ENCODE results near the gene SLC35A4. TPM values are rescaled to one million over a fixed set of nuclear protein-coding genes. Genes with fewer than 3 reads are reported as not detected.
"Not testable (repeated sequence)": the region's sequence is repeated elsewhere in the genome, so short reads cannot be mapped to it uniquely, and the experiment has no call there.

Gene SLC35A4
- total RNA-seq, 1 donor from 2014 or later, result 73.1 TPM

DNA sequence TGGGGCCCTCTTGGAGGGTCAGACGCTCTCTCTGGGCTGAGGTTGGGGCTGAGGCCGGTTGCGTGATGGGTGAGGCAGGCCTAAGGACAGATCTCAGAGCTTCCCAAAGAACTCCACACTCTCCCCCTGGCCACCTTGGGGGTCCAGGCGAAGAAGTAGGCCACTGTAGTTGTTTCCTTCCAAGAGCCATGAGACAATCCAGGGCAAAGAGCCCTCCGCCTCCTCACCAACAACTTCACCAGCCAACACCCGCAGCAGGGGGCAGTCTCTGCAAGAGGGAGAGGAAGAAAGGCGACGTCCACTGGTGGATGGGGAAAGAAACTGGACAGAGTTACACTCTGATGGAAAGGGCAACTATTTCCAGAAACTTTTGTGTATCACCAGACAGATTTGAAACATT, 10.7 kb downstream of the SLC35A4 start:
- DNase-seq, result peak; percentile 49
- Histone ChIP-seq H3K4me3 (no peak overlapping the region), H3K9me3 (replicated peaks) (no peaks in the 10 kb centered on the region), H3K4me1 (peaks cover 27% of the 10 kb centered on the region), H3K27me3 (ENCODE audit: low read depth) (no peaks in the 10 kb centered on the region), H3K36me3 (no peaks in the 10 kb centered on the region), H3K27ac (replicated peaks) (no peak overlapping the region)
- intact Hi-C loops (cut with micrococcal nuclease), result loop anchor here (10.0 kb wide), 1 partner anchor 49 kb away; no protein-coding TSS in a partner anchor
- TF ChIP-seq, protein P1, sequence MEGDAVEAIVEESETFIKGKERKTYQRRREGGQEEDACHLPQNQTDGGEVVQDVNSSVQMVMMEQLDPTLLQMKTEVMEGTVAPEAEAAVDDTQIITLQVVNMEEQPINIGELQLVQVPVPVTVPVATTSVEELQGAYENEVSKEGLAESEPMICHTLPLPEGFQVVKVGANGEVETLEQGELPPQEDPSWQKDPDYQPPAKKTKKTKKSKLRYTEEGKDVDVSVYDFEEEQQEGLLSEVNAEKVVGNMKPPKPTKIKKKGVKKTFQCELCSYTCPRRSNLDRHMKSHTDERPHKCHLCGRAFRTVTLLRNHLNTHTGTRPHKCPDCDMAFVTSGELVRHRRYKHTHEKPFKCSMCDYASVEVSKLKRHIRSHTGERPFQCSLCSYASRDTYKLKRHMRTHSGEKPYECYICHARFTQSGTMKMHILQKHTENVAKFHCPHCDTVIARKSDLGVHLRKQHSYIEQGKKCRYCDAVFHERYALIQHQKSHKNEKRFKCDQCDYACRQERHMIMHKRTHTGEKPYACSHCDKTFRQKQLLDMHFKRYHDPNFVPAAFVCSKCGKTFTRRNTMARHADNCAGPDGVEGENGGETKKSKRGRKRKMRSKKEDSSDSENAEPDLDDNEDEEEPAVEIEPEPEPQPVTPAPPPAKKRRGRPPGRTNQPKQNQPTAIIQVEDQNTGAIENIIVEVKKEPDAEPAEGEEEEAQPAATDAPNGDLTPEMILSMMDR (IDR thresholded peaks at IDR 0.05; ENCODE audit: borderline replicate concordance), result peak; percentile 45

DNA sequence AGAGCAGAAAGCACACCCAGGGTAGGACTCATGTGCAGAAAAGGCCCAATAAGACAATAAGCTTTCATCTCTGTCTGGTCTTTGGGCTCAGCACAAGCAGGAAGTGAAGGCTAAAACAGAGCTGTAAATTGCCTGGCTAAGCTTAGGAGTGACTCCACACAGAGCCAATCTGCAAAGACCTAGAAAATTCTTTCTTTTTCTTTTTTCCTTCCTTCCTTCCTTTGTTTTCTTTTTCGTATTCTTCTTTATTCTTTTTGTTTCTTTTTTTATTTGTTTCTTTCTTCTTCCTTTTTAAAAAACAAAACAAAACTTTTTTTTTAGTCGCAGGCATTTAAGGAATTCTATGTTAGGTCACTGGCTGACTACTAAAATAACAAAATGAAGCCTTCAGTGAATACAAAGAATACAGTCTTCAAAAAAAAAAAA, 12.2 kb downstream of the SLC35A4 start:
- H3K27ac ChIP-seq (replicated peaks), result peak overlapping the region; percentile 45
- H3K9me3 ChIP-seq (replicated peaks), result no peaks in the 10 kb centered on the region
- TF ChIP-seq, protein P1 (IDR thresholded peaks at IDR 0.05; ENCODE audit: borderline replicate concordance), result no peak
- H3K27me3 ChIP-seq (ENCODE audit: low read depth), result no peaks in the 10 kb centered on the region
- H3K4me3 ChIP-seq, result no peak overlapping the region
- H3K4me1 ChIP-seq, result peaks cover 12% of the 10 kb centered on the region
- no peak for DNase-seq
- intact Hi-C loops (cut with micrococcal nuclease), result loop anchor here (10.0 kb wide), 1 partner anchor 48 kb away; no protein-coding TSS in a partner anchor
- no peaks in the 10 kb centered on the region for H3K36me3 ChIP-seq

DNA sequence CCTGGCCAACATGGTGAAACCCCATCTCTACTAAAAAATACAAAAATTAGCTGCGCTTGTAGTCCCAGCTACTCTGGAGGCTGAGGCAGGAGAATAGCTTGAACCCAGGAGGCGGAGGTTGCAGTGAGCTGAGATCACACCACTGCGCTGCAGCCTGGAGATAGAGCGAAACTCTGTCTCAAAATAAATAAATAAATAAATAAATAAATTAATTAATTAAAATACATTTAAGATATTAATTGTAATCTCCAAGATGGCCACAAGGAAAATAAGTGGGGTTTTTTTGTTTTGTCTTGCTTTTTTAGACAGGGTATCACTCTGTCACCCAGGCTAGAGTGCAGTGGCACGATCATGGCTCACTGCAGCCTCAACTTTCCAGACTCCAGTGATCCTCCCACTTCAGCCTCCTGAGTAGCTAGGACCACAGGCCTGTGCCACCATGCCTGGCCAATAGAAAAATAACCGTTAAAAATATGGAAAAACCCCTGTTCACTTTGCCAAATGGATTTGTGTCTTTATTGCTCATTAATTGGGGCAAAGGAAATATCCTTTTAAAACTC, 14.6 kb downstream of the SLC35A4 start:
- H3K4me1 ChIP-seq; H3K4me3 ChIP-seq; H3K27ac ChIP-seq (replicated peaks); DNase-seq; H3K36me3 ChIP-seq; H3K27me3 ChIP-seq (ENCODE audit: low read depth): not testable (repeated sequence)
- intact Hi-C loops (cut with micrococcal nuclease), result loop anchor here (10.0 kb wide), 1 partner anchor 46 kb away; no protein-coding TSS in a partner anchor
- H3K9me3 ChIP-seq (replicated peaks), result peaks cover 15% of the 10 kb centered on the region

DNA sequence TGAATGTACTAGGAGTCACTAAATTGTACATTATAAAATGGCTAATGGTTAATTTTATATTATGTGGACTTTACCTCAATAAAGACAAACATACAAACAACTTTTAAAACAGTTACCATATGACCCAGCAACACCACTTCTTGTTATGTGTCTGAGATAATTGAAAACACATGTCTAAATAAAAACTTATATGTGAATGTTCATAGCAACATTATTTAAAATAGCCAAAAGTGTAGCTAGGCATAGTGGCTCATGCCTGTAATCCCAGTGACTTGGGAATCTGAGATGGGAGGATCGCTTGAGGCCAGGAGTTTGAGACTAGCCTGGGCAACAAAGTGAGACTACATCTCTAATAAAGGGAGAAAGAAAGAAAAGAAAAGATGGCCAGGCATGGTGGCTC, 22.9 kb downstream of the SLC35A4 start:
- DNase-seq, result no peak
- Histone ChIP-seq H3K4me3 (no peak overlapping the region), H3K9me3 (replicated peaks) (peaks cover 12% of the 10 kb centered on the region), H3K4me1 (peaks cover 11% of the 10 kb centered on the region), H3K36me3 (no peaks in the 10 kb centered on the region), H3K27me3 (ENCODE audit: low read depth) (no peaks in the 10 kb centered on the region), H3K27ac (replicated peaks) (no peak overlapping the region)
- TF ChIP-seq, protein P1 (IDR thresholded peaks at IDR 0.05; ENCODE audit: borderline replicate concordance), result no peak
- intact Hi-C loops (cut with micrococcal nuclease), result no loop called here

DNA sequence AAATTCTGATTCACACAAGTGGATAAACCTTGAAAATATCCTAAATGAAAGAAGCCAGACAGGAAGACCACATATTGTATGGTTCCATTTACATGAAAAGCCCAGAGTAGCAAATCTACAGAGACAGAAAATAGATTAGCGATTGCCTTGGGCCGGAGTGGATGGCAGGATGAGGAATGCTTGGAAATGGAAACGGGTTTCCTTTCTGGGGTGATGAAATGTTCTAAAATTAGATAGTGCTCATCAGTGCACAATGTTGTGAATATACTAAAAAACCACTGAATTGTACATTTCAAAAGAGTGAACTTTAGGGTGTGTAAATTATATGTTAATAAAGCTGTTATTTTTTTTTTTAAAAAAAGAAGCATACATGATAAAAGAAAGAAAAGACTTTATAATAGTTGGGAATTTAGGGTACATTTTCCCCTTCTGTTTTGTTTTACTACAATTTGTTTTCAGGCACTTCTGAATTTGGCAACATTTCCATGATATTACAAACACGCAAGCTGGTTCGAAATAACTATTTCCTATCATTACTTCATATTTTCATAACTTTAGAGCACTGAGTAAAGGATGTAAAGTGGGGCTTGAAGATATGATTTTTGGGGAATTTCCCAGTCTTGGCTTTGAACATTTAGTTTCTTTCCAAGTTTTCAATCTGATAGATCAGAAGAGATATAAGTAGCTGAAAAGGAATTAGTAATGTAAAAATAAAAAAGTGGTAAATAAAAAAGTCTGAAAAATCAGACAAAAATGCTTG, 23.9 kb downstream of the SLC35A4 start:
- Histone ChIP-seq H3K36me3 (no peaks in the 10 kb centered on the region), H3K4me1 (peaks cover 11% of the 10 kb centered on the region), H3K27me3 (ENCODE audit: low read depth) (no peaks in the 10 kb centered on the region), H3K4me3 (no peak overlapping the region), H3K9me3 (replicated peaks) (peaks cover 2% of the 10 kb centered on the region), H3K27ac (replicated peaks) (peak overlapping the region; percentile 52)
- TF ChIP-seq, protein P1 (IDR thresholded peaks at IDR 0.05; ENCODE audit: borderline replicate concordance), result no peak
- intact Hi-C loops (cut with micrococcal nuclease), result no loop called here
- no peak for DNase-seq

DNA sequence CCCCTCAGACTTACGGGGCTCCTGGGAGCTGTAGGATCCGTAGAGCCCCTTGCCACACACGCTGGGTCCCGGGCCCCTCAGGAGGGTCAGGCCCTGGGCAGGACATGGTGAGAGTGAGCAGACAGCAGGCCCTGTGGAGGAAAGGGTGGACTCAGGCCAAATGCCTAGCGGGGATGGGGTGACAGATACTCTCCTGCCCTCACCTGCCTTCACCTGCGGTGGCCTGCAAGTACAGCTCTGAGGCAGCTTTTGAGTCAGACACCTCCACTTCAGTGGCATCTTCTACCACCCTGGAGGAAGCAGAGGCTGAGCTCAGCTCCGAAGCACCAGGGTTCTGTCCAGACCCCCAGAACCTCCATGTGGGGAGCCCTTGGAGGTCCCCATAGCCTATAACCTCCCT, 26.2 kb downstream of the SLC35A4 start:
- no peaks in the 10 kb centered on the region for H3K27me3 ChIP-seq (ENCODE audit: low read depth)
- H3K4me3 ChIP-seq, result no peak overlapping the region
- no peak overlapping the region for H3K27ac ChIP-seq (replicated peaks)
- TF ChIP-seq, protein P1 (IDR thresholded peaks at IDR 0.05; ENCODE audit: borderline replicate concordance), result no peak
- H3K9me3 ChIP-seq (replicated peaks), result no peaks in the 10 kb centered on the region
- DNase-seq, result no peak
- peaks cover 23% of the 10 kb centered on the region for H3K4me1 ChIP-seq
- intact Hi-C loops (cut with micrococcal nuclease), result no loop called here
- no peaks in the 10 kb centered on the region for H3K36me3 ChIP-seq

All from left ventricle myocardium inferior (tissue), 1 donor.